Ishikawa (cell line): Measurements from ENCODE around the gene SCN2A.

Experiments
- CEBPB ChIP-seq: IDR thresholded peaks from 2 replicates; pipeline ENCODE4 v1.6.1; 2012
- EP300 ChIP-seq: IDR thresholded peaks from 2 replicates; pipeline ENCODE4 v1.6.1; 2012; ENCODE audit warnings: borderline replicate concordance
- MAX ChIP-seq: IDR thresholded peaks from 2 replicates; pipeline ENCODE4 v1.6.1; 2012
- NFIC ChIP-seq: IDR thresholded peaks from 2 replicates; pipeline ENCODE4 v1.6.1; 2012

GRCh38 chr2:165283342-165283741, 44.1 kb downstream of the SCN2A start:
- no peak for TF ChIP-seq MAX
- TF ChIP-seq CEBPB, result no peak
- TF ChIP-seq EP300, result no peak
- no peak for TF ChIP-seq NFIC
